ENCODE results near the gene AGPAT4. TPM values are rescaled to one million over a fixed set of nuclear protein-coding genes. Genes with fewer than 3 reads are reported as not detected.
A peak's percentile ranks its signal among the peaks of the same experiment; 100 is the strongest.

Gene AGPAT4
- total and polyA plus RNA-seq, 2 of the 13 experiments (the other 11 are each of a cell fraction or from before 2014, with no cell fraction given), result 0.07 to 0.13 TPM

GRCh38 chr6:161135695-161136591 is 137.9 kb downstream of the AGPAT4 start (continued):
- TF ChIP-seq, protein P1, sequence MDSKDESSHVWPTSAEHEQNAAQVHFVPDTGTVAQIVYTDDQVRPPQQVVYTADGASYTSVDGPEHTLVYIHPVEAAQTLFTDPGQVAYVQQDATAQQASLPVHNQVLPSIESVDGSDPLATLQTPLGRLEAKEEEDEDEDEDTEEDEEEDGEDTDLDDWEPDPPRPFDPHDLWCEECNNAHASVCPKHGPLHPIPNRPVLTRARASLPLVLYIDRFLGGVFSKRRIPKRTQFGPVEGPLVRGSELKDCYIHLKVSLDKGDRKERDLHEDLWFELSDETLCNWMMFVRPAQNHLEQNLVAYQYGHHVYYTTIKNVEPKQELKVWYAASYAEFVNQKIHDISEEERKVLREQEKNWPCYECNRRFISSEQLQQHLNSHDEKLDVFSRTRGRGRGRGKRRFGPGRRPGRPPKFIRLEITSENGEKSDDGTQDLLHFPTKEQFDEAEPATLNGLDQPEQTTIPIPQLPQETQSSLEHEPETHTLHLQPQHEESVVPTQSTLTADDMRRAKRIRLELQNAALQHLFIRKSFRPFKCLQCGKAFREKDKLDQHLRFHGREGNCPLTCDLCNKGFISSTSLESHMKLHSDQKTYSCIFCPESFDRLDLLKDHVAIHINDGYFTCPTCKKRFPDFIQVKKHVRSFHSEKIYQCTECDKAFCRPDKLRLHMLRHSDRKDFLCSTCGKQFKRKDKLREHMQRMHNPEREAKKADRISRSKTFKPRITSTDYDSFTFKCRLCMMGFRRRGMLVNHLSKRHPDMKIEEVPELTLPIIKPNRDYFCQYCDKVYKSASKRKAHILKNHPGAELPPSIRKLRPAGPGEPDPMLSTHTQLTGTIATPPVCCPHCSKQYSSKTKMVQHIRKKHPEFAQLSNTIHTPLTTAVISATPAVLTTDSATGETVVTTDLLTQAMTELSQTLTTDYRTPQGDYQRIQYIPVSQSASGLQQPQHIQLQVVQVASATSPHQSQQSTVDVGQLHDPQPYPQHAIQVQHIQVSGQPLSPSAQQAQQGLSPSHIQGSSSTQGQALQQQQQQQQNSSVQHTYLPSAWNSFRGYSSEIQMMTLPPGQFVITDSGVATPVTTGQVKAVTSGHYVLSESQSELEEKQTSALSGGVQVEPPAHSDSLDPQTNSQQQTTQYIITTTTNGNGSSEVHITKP (CRISPR knock-in tag; IDR thresholded peaks at IDR 0.05; ENCODE audit: low read depth), result no peak
- TF ChIP-seq ZFP1 (CRISPR knock-in tag; IDR thresholded peaks at IDR 0.05) (no peak), ZFP90 (CRISPR knock-in tag; IDR thresholded peaks at IDR 0.05; ENCODE audit: borderline replicate concordance) (no peak), ARNT (IDR thresholded peaks at IDR 0.05) (no peak), ZC3H4 (CRISPR knock-in tag; IDR thresholded peaks at IDR 0.05; ENCODE audit: borderline replicate concordance) (no peak), CBX5 (CRISPR knock-in tag; IDR thresholded peaks at IDR 0.05; ENCODE audit: borderline replicate concordance) (no peak), NFYC (CRISPR knock-in tag; IDR thresholded peaks at IDR 0.05) (no peak), CAMTA2 (CRISPR knock-in tag; IDR thresholded peaks at IDR 0.05; ENCODE audit: borderline replicate concordance) (no peak), TARDBP (CRISPR knock-in tag; IDR thresholded peaks at IDR 0.05) (peak; percentile 50; the same call in 1 of the 2 replicates), ZNF607 (CRISPR knock-in tag; IDR thresholded peaks at IDR 0.05; ENCODE audit: borderline replicate concordance) (0 out of 2 replicates have a peak, but pooled peaks have one; percentile 30), BCL3 (CRISPR knock-in tag; IDR thresholded peaks at IDR 0.05) (peak; percentile 56; the same call in 1 of the 2 replicates), ZNF180 (CRISPR knock-in tag; IDR thresholded peaks at IDR 0.05; ENCODE audit: borderline replicate concordance, low read depth) (no peak), YEATS4 (CRISPR knock-in tag; IDR thresholded peaks at IDR 0.05; ENCODE audit: borderline replicate concordance) (no peak), DMAP1 (CRISPR knock-in tag; IDR thresholded peaks at IDR 0.05) (no peak), ZNF766 (CRISPR knock-in tag; IDR thresholded peaks at IDR 0.05; ENCODE audit: borderline replicate concordance) (no peak), RBM22 (optimal IDR thresholded peaks at IDR 0.05; ENCODE audit: low read length) (no peak), KMT2A (CRISPR knock-in tag; IDR thresholded peaks at IDR 0.05) (no peak), ZSCAN31 (CRISPR knock-in tag; IDR thresholded peaks at IDR 0.05; ENCODE audit: low read depth) (no peak), SRSF9 (IDR thresholded peaks at IDR 0.05; ENCODE audit: borderline replicate concordance, insufficient read depth, low read depth, low read length, poor library complexity, severe bottlenecking) (no peak), NFE2L1 (CRISPR knock-in tag; IDR thresholded peaks at IDR 0.05; ENCODE audit: borderline replicate concordance) (no peak), SPEN (CRISPR knock-in tag; IDR thresholded peaks at IDR 0.05; ENCODE audit: low read depth) (no peak), PAF1 (CRISPR knock-in tag; IDR thresholded peaks at IDR 0.05) (no peak), ZNF263 (CRISPR knock-in tag; IDR thresholded peaks at IDR 0.05) (no peak)
- TF ChIP-seq, protein P2, sequence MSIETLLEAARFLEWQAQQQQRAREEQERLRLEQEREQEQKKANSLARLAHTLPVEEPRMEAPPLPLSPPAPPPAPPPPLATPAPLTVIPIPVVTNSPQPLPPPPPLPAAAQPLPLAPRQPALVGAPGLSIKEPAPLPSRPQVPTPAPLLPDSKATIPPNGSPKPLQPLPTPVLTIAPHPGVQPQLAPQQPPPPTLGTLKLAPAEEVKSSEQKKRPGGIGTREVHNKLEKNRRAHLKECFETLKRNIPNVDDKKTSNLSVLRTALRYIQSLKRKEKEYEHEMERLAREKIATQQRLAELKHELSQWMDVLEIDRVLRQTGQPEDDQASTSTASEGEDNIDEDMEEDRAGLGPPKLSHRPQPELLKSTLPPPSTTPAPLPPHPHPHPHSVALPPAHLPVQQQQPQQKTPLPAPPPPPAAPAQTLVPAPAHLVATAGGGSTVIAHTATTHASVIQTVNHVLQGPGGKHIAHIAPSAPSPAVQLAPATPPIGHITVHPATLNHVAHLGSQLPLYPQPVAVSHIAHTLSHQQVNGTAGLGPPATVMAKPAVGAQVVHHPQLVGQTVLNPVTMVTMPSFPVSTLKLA (IDR thresholded peaks at IDR 0.05), result no peak; the same call in 1 of the 2 replicates

Data from HepG2 (cell line).